Spleen (tissue), 7 donors: ENCODE data around the gene ZNF605.
"Not testable (repeated sequence)": the region's sequence is repeated elsewhere in the genome, so short reads cannot be mapped to it uniquely, and the experiment has no call there.

ENCODE experiments used
- CTCF ChIP-seq, 11 experiments: fragments of 200-600 bp in 7 of 11; fragments of 450-650 bp in 4 of 11; sonication (generic) in 4 of 11; IDR thresholded peaks in 8 of 11; conservative IDR thresholded peaks in 3 of 11; 1 replicate in 7 of 11; 2 replicates in 4 of 11; pipeline versions ENCODE4 v1.4.0 to v1.8.0; 2016 to 2021; ENCODE audit warnings: antibody characterized with exemption in 11 of 11, inconsistent platforms in 4 of 11, mild to moderate bottlenecking in 1 of 11
- POLR2A ChIP-seq, 3 donors: fragments of 450-650 bp; IDR thresholded peaks; one replicate each; pipeline ENCODE4 v1.5.1; 2017; ENCODE audit warnings: antibody characterized with exemption in 3 of 3, mild to moderate bottlenecking in 1 of 3
- POLR2AphosphoS5 ChIP-seq, 3 donors: sonication (generic); formaldehyde crosslinking; IDR thresholded peaks; one replicate each; pipeline ENCODE4 v1.5.1; 2017; ENCODE audit warnings: antibody characterized with exemption in 3 of 3
- donor health status: DM: no; HTN: no; CAD: no; lungs with moderate emphysema.
- donor health status: DM: no; HTN: no; CAD: no.
- donor health status: DM: no; HTN: no; CAD: no.

- not testable (repeated sequence) for TF ChIP-seq POLR2A (IDR thresholded peaks at IDR 0.05); POLR2AphosphoS5 (IDR thresholded peaks at IDR 0.05); CTCF (IDR thresholded peaks at IDR 0.05 in 8 of 11, conservative IDR thresholded peaks at IDR 0.05 in 3 of 11)
Observed at GRCh38 chr12:132874620-132875019, 81.5 kb downstream of the ZNF605 start.
